ENCODE results near the gene KRT32. TPM values are rescaled to one million over a fixed set of nuclear protein-coding genes. Genes with fewer than 3 reads are reported as not detected.

Gene KRT32
- total and polyA plus RNA-seq, 9 of the 15 experiments (the other 6 are each of a cell fraction or from before 2014, with no cell fraction given): not detected

GRCh38 chr17:41463746-41464145 lies 3.4 kb downstream of the KRT32 start:
- ATAC-seq (no peak), FAIRE-seq (no peak), DNase-seq (ENCODE audit: extremely low read depth in 1 of 4, low spot score in 3 of 4) (no peak)
- in situ Hi-C loops (cut with MboI) (no loop called here), intact Hi-C loops (cut with micrococcal nuclease) (no loop called here)
- 2% methylated on average over 8 of the region's 8 CpGs for WGBS (ENCODE audit: insufficient coverage, low coverage, missing lambda C conversion rate)
- POLR2A ChIA-PET: interaction anchor here (0.6 to 1.3 kb wide), 3 partner anchors 21 to 149 kb away, joined by 3 to 4 read pairs (median 3); no protein-coding TSS in a partner anchor
- Histone ChIP-seq H3K9ac (ENCODE audit: insufficient read depth in 1 of 2, low read depth in 2 of 2, low read length in 2 of 2) (no peak overlapping the region), H3K4me2 (ENCODE audit: insufficient read depth, low read length) (no peak overlapping the region), H3K4me3 (no peak overlapping the region), H3K36me3 (ENCODE audit: control insufficient read depth, insufficient read depth, low read length) (no peaks in the 10 kb centered on the region), H3K27ac (ENCODE audit: extremely low read depth, low read depth, low read length) (no peak overlapping the region), H3K27me3 (ENCODE audit: control insufficient read depth in 2 of 2, insufficient read depth in 2 of 2, low read length in 2 of 2) (peaks cover 31 to 70% of the 10 kb centered on the region in 2 experiments), H3K79me2 (ENCODE audit: control insufficient read depth, insufficient read depth, low read length) (no peaks in the 10 kb centered on the region), H3K4me1 (replicated peaks in 1 of 2; ENCODE audit: control insufficient read depth in 2 of 2, insufficient read depth in 2 of 2, low read length in 2 of 2) (peaks cover 0 to 2% of the 10 kb centered on the region in 2 experiments; a peak in 1 of 5 replicates), H3K9me1 (ENCODE audit: control insufficient read depth, insufficient read depth, low read length) (no peaks in the 10 kb centered on the region), H4K20me1 (replicated peaks; ENCODE audit: control insufficient read depth, insufficient read depth, low read length) (no peaks in the 10 kb centered on the region), H2AFZ (ENCODE audit: low read depth, low read length) (no peak overlapping the region), H3K9me3 (replicated peaks; ENCODE audit: control insufficient read depth, insufficient read depth, low read depth, low read length) (no peaks in the 10 kb centered on the region)
- BruUV-seq (replicated peaks): no TSS peak
- CTCF ChIA-PET (ENCODE audit: low intra/inter-chr PET ratio): no interaction called here
- TF ChIP-seq NONO (IDR thresholded peaks at IDR 0.05; ENCODE audit: low read depth in 2 of 2, low read length in 1 of 2): no peak
- no peak for TF ChIP-seq TRIM24 (IDR thresholded peaks at IDR 0.05)
- TF ChIP-seq FOXM1 (IDR thresholded peaks at IDR 0.05; ENCODE audit: low read depth): no peak
- TF ChIP-seq FOXM1 (CRISPR knock-in tag; IDR thresholded peaks at IDR 0.05; ENCODE audit: low read depth): no peak
- TF ChIP-seq LARP7 (IDR thresholded peaks at IDR 0.05): no peak
- TF ChIP-seq RREB1 (CRISPR knock-in tag; IDR thresholded peaks at IDR 0.05): no peak
- TF ChIP-seq CREBBP (IDR thresholded peaks at IDR 0.05; ENCODE audit: low read depth, low read length): no peak
- no peak for TF ChIP-seq MAFF (IDR thresholded peaks at IDR 0.05; ENCODE audit: low read length)
- TF ChIP-seq SRSF1 (IDR thresholded peaks at IDR 0.05; ENCODE audit: low read depth, low read length): no peak
- no peak for TF ChIP-seq BHLHE40 (IDR thresholded peaks at IDR 0.05; ENCODE audit: low read length)
- no peak for TF ChIP-seq MTA3 (IDR thresholded peaks at IDR 0.05; ENCODE audit: borderline replicate concordance)
- TF ChIP-seq RFX1 (IDR thresholded peaks at IDR 0.05): no peak
- TF ChIP-seq ZNF280B (CRISPR knock-in tag; IDR thresholded peaks at IDR 0.05): no peak
- TF ChIP-seq HEY1 (CRISPR knock-in tag; IDR thresholded peaks at IDR 0.05; ENCODE audit: borderline replicate concordance): no peak
- no peak for TF ChIP-seq ZKSCAN3 (CRISPR knock-in tag; IDR thresholded peaks at IDR 0.05)
- TF ChIP-seq MYNN (IDR thresholded peaks at IDR 0.05): no peak
- TF ChIP-seq MYNN (CRISPR knock-in tag; IDR thresholded peaks at IDR 0.05): no peak
- TF ChIP-seq L3MBTL2 (IDR thresholded peaks at IDR 0.05): no peak
